Activated CD8-positive, alpha-beta memory T cell treated with anti-CD3 and anti-CD28 coated beads, Interleukin-2, amount 50 U/mL, for 48 hours (primary cell): ENCODE measurements around the gene MOAP1.
"Not testable (repeated sequence)": the region's sequence is repeated elsewhere in the genome, so short reads cannot be mapped to it uniquely, and the experiment has no call there.

Experiments used
- DNase-seq: peaks from one replicate; pipeline ENCODE4 v3.0.0-alpha.2; 2020

Gene MOAP1

DNA sequence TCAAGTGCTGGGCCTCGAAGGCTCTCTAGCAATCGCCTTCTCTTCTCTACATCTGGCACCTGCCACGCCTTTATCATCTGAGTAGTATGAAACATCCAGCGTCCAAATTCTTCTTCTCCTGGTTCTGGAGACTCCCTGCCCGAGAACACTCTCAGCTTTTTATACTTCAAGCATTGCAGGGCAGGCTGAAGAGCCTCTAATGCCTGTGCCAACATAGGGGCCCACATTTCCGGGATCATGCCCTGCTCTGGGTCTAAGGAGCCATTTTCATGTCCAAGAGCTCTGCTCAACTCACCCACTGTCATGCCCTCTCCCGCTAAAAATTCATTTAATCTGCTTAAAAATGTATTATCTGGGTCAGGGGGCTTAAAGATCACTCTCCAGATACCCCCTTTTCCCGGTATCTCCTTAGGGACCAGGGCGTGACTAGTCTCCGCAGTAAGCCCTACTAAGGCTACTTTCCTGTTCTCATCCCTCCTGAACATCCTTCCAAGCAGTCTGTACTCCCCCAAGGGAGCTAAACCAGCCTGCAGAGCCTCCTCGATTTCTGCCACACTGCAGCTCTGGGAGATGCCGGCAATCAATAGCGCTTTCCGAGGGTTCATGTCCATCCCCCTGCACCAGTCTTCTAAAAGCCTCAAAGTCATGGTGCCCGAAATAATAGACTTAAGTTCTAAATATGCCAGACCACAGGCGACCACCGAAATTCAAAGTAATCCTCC lies 940 bp downstream of the MOAP1 start:
- no peak for DNase-seq

- no peak for DNase-seq
Observed at GRCh38 chr14:93175492-93175891, 9.2 kb downstream of the MOAP1 start.

DNA sequence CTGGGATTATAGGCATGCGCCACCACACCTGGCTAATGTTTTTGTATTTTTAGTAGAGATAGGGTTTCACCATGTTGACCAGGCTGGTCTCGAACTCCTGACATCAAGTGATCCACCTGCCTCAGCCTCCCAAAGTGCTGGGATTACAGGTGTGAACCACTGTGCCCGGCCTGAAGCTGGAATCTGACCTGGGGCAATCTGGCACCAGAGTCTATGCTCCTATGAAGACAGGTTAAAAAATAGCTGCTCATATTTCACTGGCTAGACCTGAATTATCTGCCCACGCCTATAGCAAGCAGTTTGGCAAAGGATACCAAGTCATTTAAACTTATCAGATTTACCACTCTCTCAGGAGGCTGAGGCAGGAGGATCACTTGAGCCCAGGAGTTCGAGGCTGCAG lies 10.0 kb downstream of the MOAP1 start:
- DNase-seq = peak; percentile 18

- peak; percentile 46 for DNase-seq
Observed at GRCh38 chr14:93173943-93174395, 10.7 kb downstream of the MOAP1 start.

DNA sequence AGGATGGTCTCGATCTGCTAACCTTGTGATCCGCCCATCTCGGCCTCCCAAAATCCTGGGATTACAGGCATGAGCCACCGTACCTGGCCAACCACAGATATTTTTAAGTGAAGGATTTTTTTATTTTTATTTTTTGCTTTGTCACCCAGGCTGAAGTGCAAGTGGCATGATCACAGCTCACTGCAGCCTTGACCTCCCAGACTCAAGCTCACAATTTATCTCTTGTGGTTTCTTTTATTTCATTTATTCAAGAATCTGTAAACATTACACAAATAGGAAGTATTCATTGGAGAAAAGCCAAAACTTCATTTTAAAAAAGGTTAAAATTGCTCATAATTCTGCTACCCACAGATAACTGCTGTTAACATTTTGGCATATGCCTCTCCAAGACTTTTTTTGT lies 13.3 kb downstream of the MOAP1 start:
- DNase-seq = no peak

DNA sequence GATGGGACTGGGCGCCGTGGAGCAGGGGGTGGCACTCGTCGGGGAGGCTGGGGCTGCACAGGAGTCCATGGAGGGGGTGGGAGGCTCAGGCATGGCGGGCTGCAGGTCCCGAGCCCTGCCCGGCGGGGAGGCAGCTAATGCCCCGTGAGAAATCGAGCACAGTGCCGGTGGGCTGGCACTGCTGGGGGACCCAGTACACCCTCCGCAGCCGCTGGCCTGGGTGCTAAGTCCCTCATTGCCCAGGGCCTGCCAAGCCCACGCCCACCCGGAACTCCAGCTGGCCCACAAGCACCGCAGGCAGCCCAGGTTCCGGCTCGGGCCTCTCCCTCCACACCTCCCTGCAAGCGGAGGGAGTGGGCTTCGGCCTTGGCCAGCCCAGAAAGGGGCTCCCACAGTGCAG lies 14.6 kb downstream of the MOAP1 start:
- DNase-seq = not testable (repeated sequence)

- DNase-seq = not testable (repeated sequence)
Observed at GRCh38 chr14:93169619-93170018, 15.1 kb downstream of the MOAP1 start.

DNA sequence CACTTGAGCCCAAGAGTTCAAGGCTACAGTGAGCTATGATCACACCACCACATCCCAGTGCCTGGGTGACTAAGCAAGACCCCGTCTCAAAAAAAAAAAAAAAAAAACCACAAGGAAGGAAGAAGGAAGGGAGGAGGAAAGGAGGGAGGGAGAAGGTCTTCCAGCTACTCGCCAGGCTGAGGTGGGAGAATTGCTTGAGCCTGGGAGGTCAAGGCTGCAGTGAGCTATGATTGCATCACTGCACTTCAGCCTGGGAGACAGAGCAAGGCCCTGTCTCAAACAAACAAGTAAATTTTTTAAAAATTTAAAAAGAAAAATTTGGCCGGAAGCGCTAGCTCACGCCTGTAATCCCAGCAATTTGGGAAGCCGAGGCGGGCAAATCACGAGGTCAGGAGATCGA lies 16.1 kb downstream of the MOAP1 start:
- DNase-seq = not testable (repeated sequence)

- DNase-seq = not testable (repeated sequence)
Observed at GRCh38 chr14:93165271-93166265, 19.1 kb downstream of the MOAP1 start.

- no peak for DNase-seq
Observed at GRCh38 chr14:93163564-93163963, 21.1 kb downstream of the MOAP1 start.

- no peak for DNase-seq
Observed at GRCh38 chr14:93161411-93161940, 23.2 kb downstream of the MOAP1 start.

GRCh38 chr14:93160353-93160801 lies 24.3 kb downstream of the MOAP1 start:
- DNase-seq = no peak

GRCh38 chr14:93159625-93160352 lies 24.9 kb downstream of the MOAP1 start:
- DNase-seq = not testable (repeated sequence)

- not testable (repeated sequence) for DNase-seq
Observed at GRCh38 chr14:93158349-93158748, 26.3 kb downstream of the MOAP1 start.

DNA sequence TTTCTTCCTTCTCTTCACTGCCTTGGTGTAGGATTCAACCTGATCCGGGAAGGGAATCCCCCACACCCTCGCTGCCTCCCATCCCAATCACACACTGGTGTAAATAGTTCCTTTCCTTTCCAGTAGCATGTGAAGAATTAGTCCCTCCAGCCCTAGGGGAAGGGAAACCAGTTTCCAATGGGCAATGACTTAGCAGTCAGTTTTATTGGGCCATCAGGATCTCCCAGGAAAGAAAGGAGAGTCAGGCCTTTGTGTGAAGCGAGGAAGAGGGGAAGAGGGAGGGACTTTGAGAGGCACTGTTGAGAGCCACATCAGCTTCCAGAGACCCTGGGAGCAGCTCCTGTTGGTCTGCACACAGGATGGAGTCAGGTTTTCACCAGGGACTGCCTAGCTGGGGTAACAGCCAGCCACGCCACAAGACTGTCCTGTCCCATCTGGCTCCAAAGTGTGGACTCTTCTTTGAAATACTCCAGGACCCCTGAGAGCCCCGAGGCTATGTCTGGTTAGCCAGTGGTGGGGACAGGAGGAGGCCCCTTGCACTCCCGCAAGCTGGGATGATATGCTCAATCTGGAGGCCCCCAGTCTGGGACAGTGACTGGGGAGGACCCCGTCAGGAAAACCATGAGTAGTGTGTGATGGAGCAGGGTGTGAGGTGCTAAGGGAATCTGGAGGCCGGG lies 27.9 kb downstream of the MOAP1 start:
- DNase-seq = no peak

- no peak for DNase-seq
Observed at GRCh38 chr14:93155667-93156066, 29.0 kb downstream of the MOAP1 start.

DNA sequence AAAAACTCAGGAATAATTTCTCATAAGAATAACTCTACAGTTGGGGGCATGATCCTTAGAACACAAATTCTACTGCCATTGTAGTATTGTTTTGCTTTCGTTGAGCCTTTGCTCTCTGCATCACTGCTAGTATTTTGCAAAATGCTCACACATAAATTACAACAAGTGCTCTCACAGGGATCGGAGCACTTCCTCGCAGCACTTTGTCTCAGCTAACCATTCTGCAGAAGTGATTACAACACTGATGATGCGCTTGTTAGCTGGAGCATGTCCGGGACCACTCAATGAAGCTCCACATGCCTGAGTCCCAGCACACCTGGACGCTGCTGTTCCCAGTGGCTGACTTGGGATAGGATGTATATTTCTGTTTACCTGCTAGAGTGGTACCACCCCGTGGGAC lies 31.6 kb downstream of the MOAP1 start:
- DNase-seq = no peak

DNA sequence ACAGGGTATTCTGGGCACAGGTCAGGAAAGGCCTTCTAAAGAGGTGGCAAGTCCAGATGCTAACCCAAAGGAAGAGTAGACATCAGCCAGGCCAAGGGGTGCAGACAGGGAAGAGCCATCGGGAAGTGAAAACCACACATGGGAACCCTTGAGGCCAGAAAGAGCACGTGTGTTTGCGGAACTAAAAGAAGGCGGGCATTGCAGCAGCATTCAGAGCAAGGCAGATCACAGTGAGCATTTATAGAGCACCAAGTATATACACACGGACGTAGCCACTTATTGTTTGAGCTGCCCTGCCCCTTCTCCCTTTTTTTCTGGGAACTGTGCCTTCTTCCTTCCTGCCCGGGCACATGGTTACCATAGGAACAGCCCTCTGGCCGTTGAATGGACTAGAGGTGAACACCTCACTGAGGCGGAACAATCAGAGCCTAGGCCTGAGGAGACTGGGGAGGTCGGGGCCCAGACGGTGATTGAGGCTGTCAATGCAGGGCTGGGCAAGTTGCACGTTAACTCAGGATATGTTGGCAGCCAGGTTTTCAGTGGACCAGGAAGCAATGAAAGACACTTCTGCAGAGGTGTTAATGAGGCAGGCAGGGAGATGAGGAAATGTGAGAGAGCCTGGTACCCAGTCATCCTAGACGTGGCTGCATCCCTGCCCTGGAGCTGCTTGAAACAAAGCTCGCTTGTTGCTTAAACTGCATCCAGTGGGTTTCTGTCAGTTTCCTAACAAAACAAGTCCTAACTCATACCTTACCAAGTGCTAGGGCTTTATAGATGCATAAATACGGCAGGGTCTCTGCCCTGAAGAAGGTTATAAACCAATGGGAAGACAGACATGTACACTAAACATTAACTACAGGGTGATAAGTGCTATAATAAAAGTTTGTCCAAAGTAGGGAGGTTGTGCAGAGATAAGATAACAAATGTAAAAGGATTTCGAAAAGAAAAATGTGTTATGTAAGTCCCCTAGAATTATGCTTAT lies 34.2 kb downstream of the MOAP1 start:
- no peak for DNase-seq

GRCh38 chr14:93148979-93149378 lies 35.7 kb downstream of the MOAP1 start:
- no peak for DNase-seq

- no peak for DNase-seq
Observed at GRCh38 chr14:93146119-93146518, 38.6 kb downstream of the MOAP1 start.
